GM23338 (cell line): Measurements from ENCODE around the gene FBXL17.

Experiments
- CTCF ChIP-seq, 2 experiments: fragments of 200-600 bp in 1 of 2; sonication (generic) in 1 of 2; conservative IDR thresholded peaks; 2 replicates each; pipeline versions ENCODE4 v1.5.1 to v1.6.1; 2016 to 2017; ENCODE audit warnings: antibody characterized with exemption in 2 of 2, low read depth in 2 of 2, mild to moderate bottlenecking in 2 of 2, moderate library complexity in 1 of 2
- EZH2 ChIP-seq: fragments of 200-600 bp; sonication (generic); IDR thresholded peaks from one replicate; pipeline ENCODE4 v1.8.0; 2017; ENCODE audit warnings: antibody characterized with exemption, mild to moderate bottlenecking, low read depth; ENCODE audit not compliant: unreplicated experiment
- EZH2phosphoT487 ChIP-seq: fragments of 200-600 bp; sonication (generic); IDR thresholded peaks from one replicate; pipeline ENCODE4 v1.8.1; 2018; ENCODE audit warnings: antibody characterized with exemption; ENCODE audit not compliant: unreplicated experiment
- JUNB ChIP-seq: IDR thresholded peaks from one replicate; pipeline ENCODE4 v1.6.1; 2016; ENCODE audit warnings: antibody characterized with exemption; ENCODE audit not compliant: unreplicated experiment
- NANOG ChIP-seq: IDR thresholded peaks from 2 replicates; pipeline ENCODE4 v1.6.1; 2016; ENCODE audit warnings: antibody characterized with exemption, borderline replicate concordance
- REST ChIP-seq: IDR thresholded peaks from one replicate; pipeline ENCODE4 v1.6.1; 2018; ENCODE audit warnings: antibody characterized with exemption; ENCODE audit not compliant: unreplicated experiment
- STAT1 ChIP-seq: IDR thresholded peaks from one replicate; pipeline ENCODE4 v1.6.1; 2016; ENCODE audit warnings: antibody characterized with exemption; ENCODE audit not compliant: unreplicated experiment

DNA sequence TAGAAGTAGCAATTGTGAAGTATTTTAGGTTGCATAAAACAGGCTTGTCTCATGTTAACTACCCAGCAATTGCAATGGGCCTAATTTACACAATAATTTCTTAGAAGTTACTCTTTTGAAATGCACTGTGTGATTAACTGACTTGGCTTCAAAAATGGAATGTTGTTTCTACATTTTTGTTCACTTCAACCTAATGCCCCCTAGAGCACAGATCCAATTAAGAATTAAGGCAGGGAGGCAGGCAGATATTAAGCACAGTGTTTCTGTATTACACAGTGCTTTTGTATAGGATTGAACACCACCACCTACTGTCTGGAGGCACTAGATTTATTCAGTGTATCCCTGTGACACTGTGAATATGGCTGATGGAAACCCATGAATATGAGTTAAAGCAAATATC is 302.1 kb downstream of the FBXL17 start:
- no peak for TF ChIP-seq REST
- TF ChIP-seq STAT1 = no peak
- TF ChIP-seq CTCF (conservative IDR thresholded peaks at IDR 0.05; ENCODE audit: low read depth in 2 of 2) = peak in 1 of 2 experiments; percentile 27; a peak in 2 of 4 replicates
- no peak for TF ChIP-seq EZH2phosphoT487
- no peak for TF ChIP-seq EZH2
- TF ChIP-seq NANOG = peak; percentile 56; the same call in 1 of the 2 replicates
- TF ChIP-seq JUNB = no peak
